Measurements from ENCODE around the gene MOGAT1. TPM values are rescaled to one million over a fixed set of nuclear protein-coding genes. Genes with fewer than 3 reads are reported as not detected.

The MOGAT1 gene
- total RNA-seq, 1 experiment from 2014 or later = not detected

DNA sequence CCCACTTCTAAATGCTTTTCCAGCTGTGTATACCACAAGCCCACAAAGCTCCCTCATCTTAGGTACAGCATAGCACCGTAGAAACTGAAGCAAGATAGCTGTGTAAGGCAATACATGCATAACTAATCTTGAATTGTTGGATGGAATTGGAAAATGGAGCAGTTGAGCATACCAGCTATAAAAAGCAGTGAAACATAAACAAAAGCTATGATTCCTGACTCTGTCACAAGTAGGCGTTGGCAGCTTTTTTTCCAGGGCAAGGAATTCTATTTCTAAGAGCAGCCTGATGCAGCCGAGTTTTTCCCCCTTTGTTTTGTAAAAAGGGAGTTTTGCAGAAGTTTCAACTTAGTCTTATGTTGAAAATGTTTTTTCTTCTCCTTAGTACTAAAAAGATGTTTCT is 32.4 kb downstream of the MOGAT1 start:
- CTCF ChIA-PET = no interaction called here

DNA sequence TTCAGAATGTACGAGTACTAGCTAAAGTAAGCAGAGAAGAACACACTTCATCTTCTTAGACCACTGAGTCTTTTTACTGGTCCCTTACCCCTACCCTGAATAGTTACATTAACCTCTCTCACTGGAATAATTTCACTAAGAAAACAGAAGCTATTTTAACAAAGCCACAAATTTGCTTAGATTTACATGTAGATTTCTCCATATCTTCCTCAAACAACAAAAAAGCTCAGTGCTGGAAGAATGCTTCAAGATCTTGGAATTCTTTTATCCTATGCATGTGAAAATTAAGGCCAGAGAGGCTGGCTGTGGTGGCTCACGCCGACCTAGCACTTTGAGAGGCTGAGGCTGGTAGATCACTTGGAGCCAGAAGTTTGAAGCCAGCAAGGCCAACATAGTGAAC is 35.2 kb downstream of the MOGAT1 start:
- peaks cover 21% of the 10 kb centered on the region for H3K4me1 ChIP-seq (ENCODE audit: insufficient read depth, low read length, poor library complexity, severe bottlenecking)
- H3K27ac ChIP-seq (ENCODE audit: low read depth, low read length, poor library complexity, severe bottlenecking) = no peak overlapping the region
- intact Hi-C loops (cut with micrococcal nuclease; ENCODE audit: unreplicated experiment) = loop anchor here (5.0 kb wide), 2 partner anchors 156 to 246 kb away; partner anchors contain the start of gene ACSL3
- ChIA-PET POLR2A (ENCODE audit: low non-redundant PET) (interaction anchor here (0.6 to 0.7 kb wide), 3 partner anchors 36 to 493 kb away, joined by 3 to 6 read pairs (median 3); no protein-coding TSS in a partner anchor), CTCF (interaction anchor here (0.5 to 3.4 kb wide), 2 partner anchors 21 to 197 kb away, joined by 7 to 25 read pairs; no protein-coding TSS in a partner anchor)
- no peak for TF ChIP-seq EZH2 (IDR thresholded peaks at IDR 0.05; ENCODE audit: borderline replicate concordance, low read depth, low read length, poor library complexity, severe bottlenecking)
- TF ChIP-seq, protein P1, sequence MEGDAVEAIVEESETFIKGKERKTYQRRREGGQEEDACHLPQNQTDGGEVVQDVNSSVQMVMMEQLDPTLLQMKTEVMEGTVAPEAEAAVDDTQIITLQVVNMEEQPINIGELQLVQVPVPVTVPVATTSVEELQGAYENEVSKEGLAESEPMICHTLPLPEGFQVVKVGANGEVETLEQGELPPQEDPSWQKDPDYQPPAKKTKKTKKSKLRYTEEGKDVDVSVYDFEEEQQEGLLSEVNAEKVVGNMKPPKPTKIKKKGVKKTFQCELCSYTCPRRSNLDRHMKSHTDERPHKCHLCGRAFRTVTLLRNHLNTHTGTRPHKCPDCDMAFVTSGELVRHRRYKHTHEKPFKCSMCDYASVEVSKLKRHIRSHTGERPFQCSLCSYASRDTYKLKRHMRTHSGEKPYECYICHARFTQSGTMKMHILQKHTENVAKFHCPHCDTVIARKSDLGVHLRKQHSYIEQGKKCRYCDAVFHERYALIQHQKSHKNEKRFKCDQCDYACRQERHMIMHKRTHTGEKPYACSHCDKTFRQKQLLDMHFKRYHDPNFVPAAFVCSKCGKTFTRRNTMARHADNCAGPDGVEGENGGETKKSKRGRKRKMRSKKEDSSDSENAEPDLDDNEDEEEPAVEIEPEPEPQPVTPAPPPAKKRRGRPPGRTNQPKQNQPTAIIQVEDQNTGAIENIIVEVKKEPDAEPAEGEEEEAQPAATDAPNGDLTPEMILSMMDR (conservative IDR thresholded peaks at IDR 0.05; ENCODE audit: low read depth, low read length) = no peak
- no peak overlapping the region for H3K4me3 ChIP-seq (ENCODE audit: low read depth, low read length, poor library complexity, severe bottlenecking)
- BruUV-seq (replicated peaks) = no TSS peak
- no peaks in the 10 kb centered on the region for H3K36me3 ChIP-seq (ENCODE audit: insufficient read depth, low read length, poor library complexity, severe bottlenecking)
- DNase-seq (ENCODE audit: low spot score) = no peak
- H3K9me3 ChIP-seq (ENCODE audit: low read depth, low read length, poor library complexity, severe bottlenecking) = no peaks in the 10 kb centered on the region
- no peaks in the 10 kb centered on the region for H3K27me3 ChIP-seq (replicated peaks; ENCODE audit: insufficient read depth, low read depth, low read length, poor library complexity)

More for the DNA sequence above, 32.4 kb downstream of the MOGAT1 start:
- H3K27me3 ChIP-seq (replicated peaks; ENCODE audit: insufficient read depth, low read depth, low read length, poor library complexity) = no peaks in the 10 kb centered on the region
- H3K27ac ChIP-seq (ENCODE audit: low read depth, low read length, poor library complexity, severe bottlenecking) = no peak overlapping the region
- no peaks in the 10 kb centered on the region for H3K9me3 ChIP-seq (ENCODE audit: low read depth, low read length, poor library complexity, severe bottlenecking)
- no peaks in the 10 kb centered on the region for H3K36me3 ChIP-seq (ENCODE audit: insufficient read depth, low read length, poor library complexity, severe bottlenecking)
- intact Hi-C loops (cut with micrococcal nuclease; ENCODE audit: unreplicated experiment) = no loop called here
- TF ChIP-seq, protein P1 (conservative IDR thresholded peaks at IDR 0.05; ENCODE audit: low read depth, low read length) = no peak
- TF ChIP-seq EZH2 (IDR thresholded peaks at IDR 0.05; ENCODE audit: borderline replicate concordance, low read depth, low read length, poor library complexity, severe bottlenecking) = no peak
- H3K4me3 ChIP-seq (ENCODE audit: low read depth, low read length, poor library complexity, severe bottlenecking) = no peak overlapping the region
- POLR2A ChIA-PET (ENCODE audit: low non-redundant PET) = interaction anchor here (0.6 to 0.7 kb wide), 2 partner anchors 49 to 222 kb away, joined by 5 to 6 read pairs; no protein-coding TSS in a partner anchor
- no TSS peak for BruUV-seq (replicated peaks)
- peaks cover 11% of the 10 kb centered on the region for H3K4me1 ChIP-seq (ENCODE audit: insufficient read depth, low read length, poor library complexity, severe bottlenecking)
- DNase-seq (ENCODE audit: low spot score) = no peak

DNA sequence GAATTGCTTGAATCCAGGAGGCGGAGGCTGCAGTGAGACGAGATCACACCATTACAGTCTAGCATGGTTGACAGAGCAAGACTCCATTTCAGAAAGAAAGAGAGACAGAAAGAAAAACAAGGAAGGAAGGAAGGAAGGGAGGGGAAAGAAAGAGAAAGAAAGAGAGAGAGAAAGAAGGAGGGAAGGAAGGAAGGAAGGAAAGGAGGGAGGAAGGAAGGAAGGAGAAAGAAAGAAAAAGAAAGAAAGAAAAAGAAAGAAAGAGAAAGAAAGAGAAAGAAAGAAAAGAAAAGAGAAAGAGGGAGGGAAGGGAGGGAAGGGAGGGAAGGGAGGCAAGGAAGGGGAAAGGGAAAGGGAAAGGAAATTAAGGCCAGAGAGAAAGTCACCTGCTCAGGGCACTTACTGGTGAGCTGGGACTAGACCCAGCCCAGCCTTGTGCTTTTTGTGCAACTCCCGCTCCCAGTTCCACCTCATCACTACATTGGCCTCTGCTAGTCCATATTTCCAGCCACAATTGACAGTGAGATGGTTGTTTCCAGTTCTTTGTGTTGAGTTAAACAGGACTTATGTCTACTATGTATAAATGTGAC is 35.7 kb downstream of the MOGAT1 start:
- Histone ChIP-seq H3K4me3 (ENCODE audit: low read depth, low read length, poor library complexity, severe bottlenecking) (no peak overlapping the region), H3K27ac (ENCODE audit: low read depth, low read length, poor library complexity, severe bottlenecking) (no peak overlapping the region), H3K27me3 (replicated peaks; ENCODE audit: insufficient read depth, low read depth, low read length, poor library complexity) (no peaks in the 10 kb centered on the region), H3K9me3 (ENCODE audit: low read depth, low read length, poor library complexity, severe bottlenecking) (no peaks in the 10 kb centered on the region), H3K36me3 (ENCODE audit: insufficient read depth, low read length, poor library complexity, severe bottlenecking) (no peaks in the 10 kb centered on the region), H3K4me1 (ENCODE audit: insufficient read depth, low read length, poor library complexity, severe bottlenecking) (peaks cover 21% of the 10 kb centered on the region)
- no peak for DNase-seq (ENCODE audit: low spot score)
- ChIA-PET POLR2A (ENCODE audit: low non-redundant PET) (interaction anchor here (0.6 kb wide), 2 partner anchors 193 to 492 kb away, joined by 4 to 6 read pairs; no protein-coding TSS in a partner anchor), CTCF (interaction anchor here (1.1 to 3.4 kb wide), 2 partner anchors 196 to 232 kb away, joined by 4 to 25 read pairs; no protein-coding TSS in a partner anchor)
- intact Hi-C loops (cut with micrococcal nuclease; ENCODE audit: unreplicated experiment) = loop anchor here (5.0 kb wide), 2 partner anchors 155 to 245 kb away; partner anchors contain the start of gene ACSL3
- no TSS peak for BruUV-seq (replicated peaks)
- no peak for TF ChIP-seq EZH2 (IDR thresholded peaks at IDR 0.05; ENCODE audit: borderline replicate concordance, low read depth, low read length, poor library complexity, severe bottlenecking)
- TF ChIP-seq, protein P1 (conservative IDR thresholded peaks at IDR 0.05; ENCODE audit: low read depth, low read length) = no peak

Measured in A673 (cell line).